Stimulated activated CD8-positive, alpha-beta memory T cell treated with anti-CD3 and anti-CD28 coated beads, Interleukin-15, amount 100 ng/mL, for 48 hours (primary cell): ENCODE results near the gene MIOX.

Experiments
- DNase-seq, 2 donors: peaks; one replicate each; pipeline ENCODE4 v3.0.0-alpha.2; 2020; ENCODE audit warnings: low read depth in 2 of 2

MIOX gene

GRCh38 chr22:50473088-50473487 is 13.6 kb upstream of the MIOX start:
- DNase-seq, result peak; percentile 40

GRCh38 chr22:50473855-50474671 is 12.6 kb upstream of the MIOX start:
- DNase-seq, result peak; percentile 38

DNA sequence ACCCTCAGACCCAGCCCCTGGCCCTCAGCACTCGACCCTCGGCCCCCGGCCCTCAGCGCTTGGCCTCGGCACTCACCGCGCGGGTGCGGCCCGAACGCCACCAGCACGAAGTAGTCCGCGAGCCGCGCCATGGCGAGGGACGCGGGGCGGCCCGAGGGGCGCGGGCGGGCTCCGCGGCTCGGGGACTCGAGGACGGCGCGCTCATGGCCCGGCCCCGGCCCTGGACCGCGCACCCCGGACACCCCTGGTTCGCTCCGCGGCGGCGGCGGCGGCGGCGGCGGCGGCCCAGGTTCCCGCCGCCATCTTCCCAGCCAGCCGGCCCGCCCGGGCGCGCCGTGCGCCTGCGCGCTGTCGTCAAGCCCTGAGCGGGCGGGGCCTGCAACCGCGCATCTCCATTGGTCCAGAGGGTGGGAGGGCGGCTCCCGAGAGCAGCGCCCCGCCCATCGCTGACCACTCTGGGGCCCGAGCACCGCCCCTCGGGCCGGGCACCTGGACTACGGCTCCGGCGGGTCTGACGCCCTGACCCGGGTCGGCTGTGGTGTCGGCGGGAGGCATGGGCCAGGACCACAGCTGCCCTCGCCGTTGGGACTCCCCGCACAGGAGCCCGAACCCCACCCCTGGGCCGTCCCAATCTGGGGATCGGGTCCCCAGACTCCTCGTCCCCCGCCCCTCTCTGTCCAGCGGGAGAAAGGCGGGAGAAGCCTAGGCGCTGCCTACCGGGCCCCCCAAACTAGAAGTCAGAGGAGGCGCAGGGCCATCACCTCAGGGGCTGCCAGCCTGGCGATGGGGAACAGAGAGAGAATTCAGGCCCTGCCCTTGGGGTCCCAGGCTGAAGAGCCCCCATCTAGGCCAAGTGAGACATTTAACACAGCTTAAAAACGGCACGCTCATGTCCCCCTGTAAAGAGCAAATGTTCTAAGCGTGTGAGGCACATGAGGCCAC is 11.7 kb upstream of the MIOX start, which contains the start of gene SBF1:
SBF1 (minus strand) TSS at position 326 of the 942 bp plus-strand sequence; CDS start at position 131, 195 bp downstream.
- DNase-seq, result peak; percentile 85 to 88

DNA sequence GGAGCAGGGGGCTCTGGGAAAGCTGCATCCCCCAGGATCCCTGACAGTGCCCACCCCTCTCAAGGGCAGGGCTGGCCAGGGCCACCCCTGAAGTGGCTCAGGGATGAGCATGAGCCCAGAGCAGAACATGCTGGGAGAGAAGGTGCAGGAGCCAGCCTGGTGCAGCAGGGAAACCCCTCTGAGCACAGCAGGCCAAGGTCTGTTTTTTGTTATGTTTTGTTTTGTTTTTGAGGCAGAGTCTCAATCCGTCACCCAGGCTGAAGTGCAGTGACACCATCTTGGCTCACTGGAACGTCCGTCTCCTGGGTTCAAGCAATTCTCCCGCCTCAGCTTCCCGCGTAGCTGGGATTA is 11.0 kb upstream of the MIOX start:
- DNase-seq, result no peak

- DNase-seq, result no peak
Measured at GRCh38 chr22:50476868-50477267, 9.8 kb upstream of the MIOX start.

DNA sequence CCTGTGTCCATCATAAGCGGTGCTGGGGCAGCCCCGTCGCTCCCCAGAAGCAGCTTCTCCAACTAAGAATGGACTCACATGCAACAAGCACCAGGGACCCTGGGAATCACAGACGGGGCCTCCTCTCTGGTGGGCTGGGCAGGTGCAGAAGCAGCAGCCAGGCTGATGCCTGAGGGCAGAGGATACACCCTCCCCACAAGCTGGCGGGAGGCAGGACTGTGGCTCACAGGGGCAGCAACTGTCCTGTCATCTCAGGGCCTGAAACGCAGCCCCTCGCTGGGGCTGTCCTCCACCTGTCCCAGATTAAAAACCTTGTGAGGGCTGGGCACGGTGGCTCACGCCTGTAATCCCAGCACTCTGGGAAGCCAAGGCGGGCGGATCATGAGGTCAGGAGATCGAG is 8.7 kb upstream of the MIOX start:
- no peak for DNase-seq

DNA sequence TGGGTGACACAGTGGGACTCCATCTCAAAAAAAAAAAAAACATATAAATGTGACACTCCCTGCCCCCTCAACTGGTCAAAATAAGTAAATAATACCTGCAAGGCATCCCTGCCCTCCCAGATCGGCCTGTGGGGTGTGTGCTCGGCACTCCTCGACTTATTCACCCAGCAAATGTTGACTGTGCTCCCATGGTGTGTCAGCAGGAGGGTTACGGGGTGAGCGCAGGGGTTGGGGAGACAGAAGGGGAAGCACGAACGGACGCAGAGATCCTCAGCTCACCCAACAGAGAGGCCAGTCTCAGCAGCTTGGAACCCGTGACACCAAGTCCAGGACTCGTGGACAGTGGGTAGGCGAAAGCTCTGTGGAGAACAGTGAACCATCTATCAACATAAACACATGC is 6.9 kb upstream of the MIOX start:
- DNase-seq, result no peak

DNA sequence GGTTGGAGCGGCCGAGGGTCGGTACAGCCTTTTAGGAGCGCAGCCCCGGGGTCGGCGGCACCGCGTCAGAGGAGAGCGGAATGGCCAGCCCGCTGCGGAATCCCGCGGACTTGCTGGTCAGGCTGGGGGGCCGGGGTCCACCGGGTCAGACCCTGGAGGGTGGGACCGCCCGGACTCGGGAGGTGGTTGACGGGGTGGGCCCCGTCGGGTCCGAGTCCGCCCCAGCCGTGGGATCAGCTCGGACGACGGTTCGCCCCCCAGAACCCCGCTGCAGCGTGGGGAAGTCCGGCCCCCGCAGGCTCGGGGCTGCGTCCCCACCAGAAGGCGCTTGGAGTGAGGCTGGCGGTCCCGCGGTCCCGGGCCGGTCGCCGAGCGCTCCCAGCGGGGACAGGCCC is 5.6 kb upstream of the MIOX start:
- DNase-seq, result no peak

DNA sequence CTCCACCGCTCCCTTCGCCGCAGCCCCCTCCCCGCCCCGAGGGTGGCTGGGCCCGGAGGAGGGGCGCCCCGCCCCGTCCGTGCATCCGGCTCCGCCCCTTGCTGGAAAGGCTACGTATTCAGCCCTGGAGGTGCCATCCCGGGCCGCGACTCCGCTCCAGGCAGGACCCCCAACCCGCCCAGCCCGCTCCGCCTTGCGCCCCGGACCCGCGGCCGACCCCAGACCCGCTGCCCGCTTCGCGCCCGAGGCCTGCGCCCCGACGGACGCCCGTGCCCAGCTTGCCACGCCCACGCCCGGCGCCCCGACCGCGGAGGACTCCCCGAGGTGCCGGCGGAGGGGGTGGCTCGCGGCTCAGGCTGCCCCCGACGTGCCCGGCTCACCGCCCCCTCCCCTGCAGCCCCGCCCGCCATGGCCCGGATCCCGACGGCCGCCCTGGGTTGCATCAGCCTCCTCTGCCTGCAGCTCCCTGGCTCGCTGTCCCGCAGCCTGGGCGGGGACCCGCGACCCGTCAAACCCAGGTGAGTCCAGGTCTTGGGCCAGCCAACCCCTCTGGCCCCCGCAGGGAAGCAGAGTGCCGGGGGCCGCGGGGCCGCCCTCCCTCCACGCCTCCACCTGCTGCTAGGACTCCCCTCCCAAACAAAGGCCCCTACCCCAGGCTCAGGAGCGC is 5.1 kb upstream of the MIOX start, which contains the start of gene ADM2:
ADM2 (plus strand) TSS at position 104 of the 667 bp plus-strand sequence; CDS start at position 409, 305 bp downstream.
- peak; percentile 38 to 50 for DNase-seq

DNA sequence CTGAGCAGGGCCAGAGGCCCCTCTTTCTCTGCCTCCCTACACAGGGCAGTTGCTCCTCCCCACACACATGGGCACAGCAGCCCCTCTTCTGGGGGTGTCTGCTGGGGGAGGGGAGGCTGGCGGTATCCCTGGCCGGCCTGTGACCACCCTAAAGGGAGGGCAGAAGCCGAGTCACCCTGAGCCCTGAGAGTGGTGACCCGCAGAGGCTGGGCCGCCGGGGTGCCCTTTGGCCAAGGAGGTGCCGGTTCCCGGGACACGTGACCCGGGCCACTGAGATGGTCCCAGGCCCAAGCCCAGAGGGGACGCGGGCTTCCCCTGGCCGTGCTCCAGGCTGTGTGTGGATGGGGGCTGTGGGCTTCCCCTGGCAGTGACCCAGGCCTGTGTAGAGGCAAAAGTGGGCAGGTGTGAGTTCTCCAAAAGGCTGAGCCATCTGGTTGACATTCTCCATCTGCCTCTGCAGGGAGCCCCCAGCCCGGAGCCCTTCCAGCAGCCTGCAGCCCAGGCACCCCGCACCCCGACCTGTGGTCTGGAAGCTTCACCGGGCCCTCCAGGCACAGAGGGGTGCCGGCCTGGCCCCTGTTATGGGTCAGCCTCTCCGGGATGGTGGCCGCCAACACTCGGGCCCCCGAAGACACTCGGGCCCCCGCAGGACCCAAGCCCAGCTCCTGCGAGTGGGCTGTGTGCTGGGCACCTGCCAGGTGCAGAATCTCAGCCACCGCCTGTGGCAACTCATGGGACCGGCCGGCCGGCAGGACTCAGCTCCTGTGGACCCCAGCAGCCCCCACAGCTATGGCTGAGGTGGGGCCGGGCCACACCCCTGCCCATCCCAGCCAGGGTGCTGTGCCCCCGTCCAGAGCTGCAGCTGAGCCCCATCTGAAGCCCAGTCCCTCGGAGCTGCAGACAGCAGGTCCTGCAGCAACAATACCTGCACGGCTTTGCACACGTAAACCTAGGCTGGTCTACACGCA is 4.3 kb upstream of the MIOX start:
- DNase-seq, result no peak

- DNase-seq, result no peak
Measured at GRCh38 chr22:50483106-50483505, 3.6 kb upstream of the MIOX start.

DNA sequence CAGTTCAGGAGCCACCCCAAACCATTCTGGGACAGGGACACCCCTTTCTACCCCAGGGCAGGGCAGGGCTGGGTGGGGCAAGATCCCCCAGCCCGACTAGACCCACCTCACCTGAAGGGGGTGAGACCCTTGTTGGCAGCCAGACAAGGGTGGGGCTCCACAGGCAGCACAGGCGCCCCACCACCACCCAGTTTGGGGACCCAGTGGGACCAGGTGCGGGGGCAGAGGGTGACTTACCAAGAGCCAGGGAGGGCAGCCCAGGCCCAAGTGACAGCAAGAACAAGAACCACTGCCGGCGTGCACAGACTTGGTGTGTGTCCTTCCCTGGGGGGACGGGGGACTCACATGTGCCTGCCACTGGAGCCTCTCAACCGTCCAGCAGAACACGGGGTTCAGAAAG is 3.1 kb upstream of the MIOX start:
- no peak for DNase-seq

GRCh38 chr22:50483977-50484853 is 2.4 kb upstream of the MIOX start:
- DNase-seq, result no peak

DNA sequence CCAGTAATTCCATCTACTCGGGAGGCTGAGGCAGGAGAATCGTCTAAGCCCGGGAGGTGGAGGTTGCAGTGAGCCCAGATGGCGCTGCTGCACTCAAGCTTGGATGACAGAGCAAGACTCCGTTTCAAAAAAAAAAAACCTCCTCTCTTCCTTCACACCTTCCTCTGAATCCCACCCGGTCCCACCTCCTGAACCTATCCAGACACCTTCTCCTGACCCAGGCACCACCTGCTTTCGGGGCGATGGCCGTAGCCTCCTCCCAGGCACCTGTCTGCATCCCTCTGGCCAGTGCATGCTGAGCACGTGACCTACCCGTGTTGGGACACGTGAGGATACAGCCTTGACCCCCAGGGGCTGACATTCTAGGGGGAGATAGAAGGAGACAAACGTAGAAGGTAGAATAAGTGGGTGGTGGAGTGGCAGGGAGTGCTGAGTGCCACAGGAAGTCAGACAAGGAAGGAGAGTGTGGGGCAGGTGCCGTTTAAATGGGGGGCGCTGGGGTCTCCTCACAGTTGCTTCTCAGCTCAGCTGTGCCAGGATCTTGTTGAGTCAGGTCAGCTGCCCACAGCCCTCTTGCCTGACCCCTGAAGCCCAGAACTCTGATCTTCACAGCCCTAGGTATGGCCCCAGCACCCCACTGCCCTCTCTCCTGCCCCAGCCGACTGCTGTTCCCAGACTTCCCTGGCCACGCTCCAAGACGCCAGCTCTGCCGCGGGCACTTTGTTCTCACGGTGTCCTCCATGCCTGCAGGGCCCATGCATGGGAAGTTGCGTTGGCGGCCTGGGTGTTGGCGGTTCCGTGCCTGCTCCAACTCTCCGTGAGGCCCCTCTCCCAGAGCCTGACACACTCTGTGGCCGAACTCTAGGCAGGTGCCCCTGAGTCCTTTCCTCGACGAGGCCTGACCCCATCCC is 1.2 kb upstream of the MIOX start:
- DNase-seq, result no peak

GRCh38 chr22:50487290-50488005 is 789 bp downstream of the MIOX start:
- DNase-seq, result no peak

DNA sequence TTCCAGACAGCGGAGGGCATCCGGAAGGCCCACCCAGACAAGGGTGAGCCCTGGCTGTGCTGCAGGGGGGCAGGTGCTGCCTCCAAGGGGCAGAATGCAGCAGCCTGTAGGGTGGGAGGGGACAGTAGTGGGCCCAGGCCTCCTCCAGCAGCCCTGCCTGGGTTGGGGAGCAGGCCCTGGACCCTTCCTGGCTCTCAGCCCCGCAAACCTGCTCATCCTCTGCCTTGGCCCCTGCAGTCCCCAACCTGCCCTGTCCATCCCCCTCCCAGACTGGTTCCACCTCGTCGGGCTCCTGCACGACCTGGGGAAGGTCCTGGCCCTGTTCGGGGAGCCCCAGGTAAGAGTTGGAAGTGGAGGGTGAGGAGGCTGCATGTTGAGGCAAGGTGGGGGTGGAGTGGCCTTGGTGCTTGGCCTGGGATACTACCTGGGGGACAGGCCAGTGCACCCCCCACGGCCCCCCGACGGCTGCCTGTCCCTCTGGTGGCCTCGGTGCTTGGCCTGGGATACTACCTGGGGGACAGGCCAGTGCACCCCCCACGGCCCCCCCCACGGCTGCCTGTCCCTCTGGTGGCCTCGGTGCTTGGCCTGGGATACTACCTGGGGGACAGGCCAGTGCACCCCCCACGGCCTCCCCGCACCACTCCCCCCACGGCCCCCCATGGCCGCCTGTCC is 1.5 kb downstream of the MIOX start:
- DNase-seq, result no peak

- DNase-seq, result no peak
Measured at GRCh38 chr22:50488886-50489285, 2.2 kb downstream of the MIOX start.
